SIG-M5 (cell line): Measurements from ENCODE around the gene SNX18.

ENCODE experiments used
- DNase-seq: peaks from one replicate; lab custom pipeline; 2025; lab: John Stamatoyannopoulos, UW

The SNX18 gene

GRCh38 chr5:54541823-54542783, 24.5 kb downstream of the SNX18 start:
- no peak for DNase-seq

- DNase-seq: no peak
These were observed 26.5 kb downstream of the SNX18 start for GRCh38 chr5:54544044-54544443.

GRCh38 chr5:54545796-54546195, 28.2 kb downstream of the SNX18 start:
- no peak for DNase-seq

- no peak for DNase-seq
These were observed 30.2 kb downstream of the SNX18 start for GRCh38 chr5:54547711-54548250.

GRCh38 chr5:54548565-54548964, 31.0 kb downstream of the SNX18 start:
- no peak for DNase-seq

GRCh38 chr5:54551292-54551691, 33.7 kb downstream of the SNX18 start:
- DNase-seq: no peak

- no peak for DNase-seq
These were observed 34.4 kb downstream of the SNX18 start for GRCh38 chr5:54551926-54552325.

- DNase-seq: no peak
These were observed 34.9 kb downstream of the SNX18 start for GRCh38 chr5:54552446-54552845.

GRCh38 chr5:54553659-54554207, 36.2 kb downstream of the SNX18 start:
- DNase-seq: no peak

- DNase-seq: no peak
These were observed 38.6 kb downstream of the SNX18 start for GRCh38 chr5:54556141-54556540.

- DNase-seq: no peak
These were observed 40.8 kb downstream of the SNX18 start for GRCh38 chr5:54558362-54558761.

GRCh38 chr5:54561651-54562050, 44.1 kb downstream of the SNX18 start:
- no peak for DNase-seq

- no peak for DNase-seq
These were observed 45.7 kb downstream of the SNX18 start for GRCh38 chr5:54563083-54563761.

- no peak for DNase-seq
These were observed 50.4 kb downstream of the SNX18 start for GRCh38 chr5:54567996-54568395.

- no peak for DNase-seq
These were observed 53.4 kb downstream of the SNX18 start for GRCh38 chr5:54570916-54571315.

GRCh38 chr5:54571462-54571861, 53.9 kb downstream of the SNX18 start:
- no peak for DNase-seq

- no peak for DNase-seq
These were observed 56.4 kb downstream of the SNX18 start for GRCh38 chr5:54573812-54574489.

- no peak for DNase-seq
These were observed 60.0 kb downstream of the SNX18 start for GRCh38 chr5:54577528-54577927.

GRCh38 chr5:54577937-54578653, 60.5 kb downstream of the SNX18 start:
- no peak for DNase-seq

GRCh38 chr5:54579591-54580295, 62.2 kb downstream of the SNX18 start:
- no peak for DNase-seq
